Measurements from ENCODE around the gene MOV10L1.

DNA sequence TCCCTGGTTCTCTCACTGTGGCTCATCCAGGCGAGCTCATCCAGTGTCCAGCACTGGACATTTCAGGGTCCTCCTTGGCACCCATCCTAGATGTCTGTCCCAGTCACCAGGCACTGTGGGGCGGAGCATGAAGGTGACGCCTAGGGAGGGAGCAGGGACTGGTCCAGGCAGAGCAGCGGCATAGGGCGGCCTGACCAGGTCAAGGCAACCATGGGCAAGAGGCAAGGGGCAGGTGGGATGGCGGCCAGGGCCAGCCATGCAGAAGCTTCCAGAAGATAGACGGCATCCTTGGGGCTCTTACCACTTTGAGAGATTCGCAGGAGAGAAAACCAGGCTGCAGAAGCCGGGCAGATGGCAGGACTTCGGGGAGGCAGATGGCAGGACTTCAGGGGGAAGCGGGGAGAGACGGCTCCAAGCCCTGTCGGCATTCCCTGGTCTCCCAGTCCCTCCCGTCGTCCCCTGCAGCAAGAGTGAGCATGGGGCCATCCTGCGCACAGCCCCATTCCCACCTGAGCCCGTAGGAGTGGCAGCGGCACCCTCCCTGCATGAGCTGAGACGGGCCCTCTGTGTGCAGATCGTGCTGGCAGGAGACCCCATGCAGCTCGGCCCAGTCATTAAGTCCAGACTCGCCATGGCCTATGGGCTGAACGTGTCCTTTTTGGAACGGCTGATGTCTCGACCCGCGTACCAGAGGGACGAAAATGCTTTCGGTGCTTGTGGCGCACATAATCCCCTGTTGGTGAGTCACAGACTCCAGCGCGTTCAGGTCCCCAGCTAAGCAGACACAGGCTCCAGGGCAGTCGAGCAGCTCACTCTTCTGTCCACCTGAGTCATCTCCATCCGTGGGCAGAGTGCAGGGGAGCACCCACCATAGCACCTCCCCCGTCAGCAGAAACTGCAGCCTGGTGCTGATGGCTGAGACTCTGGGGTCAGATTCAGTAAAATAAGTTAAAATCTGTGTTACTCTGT lies 60.6 kb downstream of the MOV10L1 start:
- TF ChIP-seq, protein P1, sequence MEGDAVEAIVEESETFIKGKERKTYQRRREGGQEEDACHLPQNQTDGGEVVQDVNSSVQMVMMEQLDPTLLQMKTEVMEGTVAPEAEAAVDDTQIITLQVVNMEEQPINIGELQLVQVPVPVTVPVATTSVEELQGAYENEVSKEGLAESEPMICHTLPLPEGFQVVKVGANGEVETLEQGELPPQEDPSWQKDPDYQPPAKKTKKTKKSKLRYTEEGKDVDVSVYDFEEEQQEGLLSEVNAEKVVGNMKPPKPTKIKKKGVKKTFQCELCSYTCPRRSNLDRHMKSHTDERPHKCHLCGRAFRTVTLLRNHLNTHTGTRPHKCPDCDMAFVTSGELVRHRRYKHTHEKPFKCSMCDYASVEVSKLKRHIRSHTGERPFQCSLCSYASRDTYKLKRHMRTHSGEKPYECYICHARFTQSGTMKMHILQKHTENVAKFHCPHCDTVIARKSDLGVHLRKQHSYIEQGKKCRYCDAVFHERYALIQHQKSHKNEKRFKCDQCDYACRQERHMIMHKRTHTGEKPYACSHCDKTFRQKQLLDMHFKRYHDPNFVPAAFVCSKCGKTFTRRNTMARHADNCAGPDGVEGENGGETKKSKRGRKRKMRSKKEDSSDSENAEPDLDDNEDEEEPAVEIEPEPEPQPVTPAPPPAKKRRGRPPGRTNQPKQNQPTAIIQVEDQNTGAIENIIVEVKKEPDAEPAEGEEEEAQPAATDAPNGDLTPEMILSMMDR (IDR thresholded peaks at IDR 0.05; ENCODE audit: low read length) = no peak
- no peak for TF ChIP-seq EZH2 (IDR thresholded peaks at IDR 0.05; ENCODE audit: borderline replicate concordance, low read length)
